ENCODE measurements around the gene TRNP1. TPM values are rescaled to one million over a fixed set of nuclear protein-coding genes. Genes with fewer than 3 reads are reported as not detected.

The TRNP1 gene
- total and polyA plus RNA-seq, 2 of the 4 experiments (the other 2 are of a cell fraction): 63.3 to 91.6 TPM

- dilution Hi-C loops (cut with HindIII; ENCODE audit: low sequenced_read_pairs, unreplicated experiment): no loop called here
These were observed 36.0 kb downstream of the TRNP1 start for GRCh38 chr1:27029517-27029916.

More at GRCh38 chr1:27029517-27029916, 36.0 kb downstream of the TRNP1 start:
- TF ChIP-seq RAD21 (IDR thresholded peaks at IDR 0.05; ENCODE audit: low read length) (no peak), MAZ (IDR thresholded peaks at IDR 0.05; ENCODE audit: borderline replicate concordance, low read depth, low read length) (no peak), ELK1 (IDR thresholded peaks at IDR 0.05; ENCODE audit: borderline replicate concordance, low read depth, low read length) (no peak), CHD1 (IDR thresholded peaks at IDR 0.05; ENCODE audit: low read depth, low read length) (no peak), NFE2L2 (IDR thresholded peaks at IDR 0.05; ENCODE audit: low read depth, low read length) (no peak)
- ChIA-PET CTCF (no interaction called here), POLR2A (ENCODE audit: unreplicated experiment) (no interaction called here)
- Histone ChIP-seq H3K79me1 (ENCODE audit: low read depth in 1 of 2, low read length in 2 of 2) (no peaks in the 10 kb centered on the region), H4K91ac (ENCODE audit: insufficient read depth, low read depth, low read length) (no peak overlapping the region), H3K4me2 (ENCODE audit: low read depth, low read length) (no peak overlapping the region), H3K4me1 (ENCODE audit: control insufficient read depth, insufficient read depth, low read length) (peaks cover 12% of the 10 kb centered on the region), H2BK5ac (ENCODE audit: low read depth, low read length, poor library complexity, severe bottlenecking) (no peak overlapping the region), H2AK9ac (replicated peaks; ENCODE audit: low read depth, low read length, poor library complexity) (no peak overlapping the region), H2AFZ (replicated peaks; ENCODE audit: low read length, poor library complexity) (no peak overlapping the region), H3K4ac (ENCODE audit: low read depth, low read length) (no peak overlapping the region), H2BK120ac (ENCODE audit: low read depth, low read length) (no peak overlapping the region), H2AK5ac (ENCODE audit: low read depth, low read length) (no peak overlapping the region), H2BK20ac (ENCODE audit: low read depth, low read length) (no peak overlapping the region), H3K27ac (ENCODE audit: insufficient read depth, low read length) (no peak overlapping the region), H3K27me3 (ENCODE audit: control insufficient read depth, insufficient read depth, low read length) (no peaks in the 10 kb centered on the region), H2BK15ac (ENCODE audit: low read depth, low read length) (no peak overlapping the region), H4K8ac (ENCODE audit: low read depth in 2 of 2, low read length in 2 of 2) (no peak overlapping the region), H3K9ac (ENCODE audit: low read depth, low read length) (no peak overlapping the region), H4K20me1 (ENCODE audit: insufficient read depth, low read length) (no peaks in the 10 kb centered on the region), H3K23ac (ENCODE audit: low read depth, low read length) (no peak overlapping the region), H4K5ac (ENCODE audit: low read depth, low read length) (no peak overlapping the region), H3K56ac (ENCODE audit: extremely low read depth, insufficient read depth, low read length) (no peak overlapping the region), H3K36me3 (ENCODE audit: control insufficient read depth, insufficient read depth, low read length) (no peaks in the 10 kb centered on the region), H3K9me3 (ENCODE audit: control insufficient read depth, insufficient read depth, low read length) (no peaks in the 10 kb centered on the region), H3K14ac (replicated peaks; ENCODE audit: low read depth, low read length) (no peak overlapping the region), H3K9me1 (ENCODE audit: insufficient read depth, low read length) (peaks cover 3% of the 10 kb centered on the region; the same call in 1 of the 2 replicates), H3K4me3 (ENCODE audit: insufficient read depth, low read depth, low read length) (no peak overlapping the region), H3K18ac (ENCODE audit: low read depth, low read length) (no peak overlapping the region)
- BruUV-seq (replicated peaks): no TSS peak
- 96% methylated on average over 4 of the region's 9 CpGs; no CpG with 5 or more reads in 1 of the 2 experiments for WGBS, 2 experiments (ENCODE audit: extremely low coverage in 2 of 2, insufficient read length in 1 of 2)
- ATAC-seq (ENCODE audit: low read depth) (no peak), DNase-seq (no peak)
- intact Hi-C loops (cut with micrococcal nuclease): no loop called here
- in situ Hi-C loops (cut with MboI; ENCODE audit: low sequenced_read_pairs): no loop called here
